NT2/D1 (cell line): ENCODE measurements around the gene ZHX3.

Source experiments
- YY1 ChIP-seq: IDR thresholded peaks from 2 replicates; pipeline ENCODE4 v1.6.1; 2011; ENCODE audit not compliant: insufficient read length, insufficient read depth
- ZNF274 ChIP-seq: IDR thresholded peaks from 2 replicates; pipeline ENCODE4 v1.6.1; 2011; ENCODE audit warnings: mild to moderate bottlenecking, low read depth, low read length

GRCh38 chr20:41362748-41363140 lies 45.2 kb upstream of the ZHX3 start:
- TF ChIP-seq YY1: no peak
- TF ChIP-seq ZNF274: no peak
